HG02642 (cell line): ENCODE results near the gene INPP4B.

Experiments used
- ATAC-seq: cut with Tn5 transposase; IDR thresholded peaks from one replicate; pipeline ENCODE4 v1.9.1; 2021; ENCODE audit warnings: mild to moderate bottlenecking; ENCODE audit not compliant: unreplicated experiment, poor library complexity

Gene INPP4B

GRCh38 chr4:142743121-142743825 lies 102.8 kb downstream of the INPP4B start:
- ATAC-seq: no peak

GRCh38 chr4:142741995-142742394 lies 104.1 kb downstream of the INPP4B start:
- ATAC-seq: no peak

GRCh38 chr4:142728233-142728632 lies 117.9 kb downstream of the INPP4B start:
- no peak for ATAC-seq

- ATAC-seq: no peak
Measured at GRCh38 chr4:142727149-142727548, 119.0 kb downstream of the INPP4B start.

DNA sequence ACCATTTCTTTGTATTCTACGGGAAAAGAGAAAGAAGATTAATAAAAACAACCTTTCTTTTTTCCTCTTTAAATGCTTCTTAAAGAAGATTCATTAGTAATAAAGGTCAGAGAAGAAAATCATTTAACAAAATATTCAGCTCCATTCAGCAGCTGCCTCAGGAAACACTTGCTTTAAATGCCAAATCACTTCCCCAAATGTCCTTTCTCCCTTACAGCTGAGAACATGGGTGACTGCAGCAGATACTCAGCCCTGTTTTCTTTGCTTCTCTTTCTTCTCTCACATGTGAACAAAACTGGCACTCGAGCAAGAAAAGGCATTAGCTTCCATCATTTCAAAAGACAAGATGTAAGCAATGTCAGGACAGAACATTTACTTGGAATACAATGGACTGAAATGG lies 120.2 kb downstream of the INPP4B start:
- ATAC-seq: no peak

DNA sequence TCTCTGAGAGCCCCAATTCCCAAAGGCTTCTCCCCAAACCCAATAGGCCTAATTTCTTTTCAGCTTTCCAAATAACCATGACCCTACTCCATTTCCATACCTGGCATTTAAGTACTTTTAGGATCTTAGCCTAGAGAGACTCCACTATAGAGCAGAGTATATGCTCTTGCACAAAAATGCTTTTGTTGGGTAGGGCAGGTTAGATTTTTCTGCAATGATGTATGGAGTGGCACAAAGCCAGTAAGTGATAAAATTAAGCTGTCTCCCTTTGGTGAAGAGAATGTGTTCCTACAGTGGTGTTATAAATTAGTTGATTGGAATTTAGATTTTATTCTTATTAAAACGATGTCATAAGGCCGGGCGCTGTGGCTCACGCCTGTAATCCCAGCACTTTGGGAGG lies 124.9 kb downstream of the INPP4B start:
- ATAC-seq: no peak

- no peak for ATAC-seq
Measured at GRCh38 chr4:142719854-142720541, 126.1 kb downstream of the INPP4B start.

DNA sequence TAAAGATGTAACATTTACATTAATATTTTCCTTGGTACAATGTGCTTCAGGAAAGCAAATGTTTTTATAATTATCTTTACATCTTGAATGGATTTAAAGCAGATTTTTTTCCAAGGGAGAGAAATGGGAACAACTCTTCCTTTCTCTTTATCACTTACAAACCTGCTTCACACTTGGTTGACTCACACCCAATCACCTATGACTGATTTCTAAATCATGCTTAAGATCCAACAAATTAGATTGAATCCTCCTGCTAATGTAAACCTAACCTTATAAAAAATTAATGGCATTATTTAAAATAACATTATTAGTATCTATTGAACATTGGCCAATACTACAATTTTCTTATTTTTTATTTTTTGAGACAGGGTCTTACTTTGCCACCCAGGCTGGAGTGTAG lies 127.1 kb downstream of the INPP4B start:
- ATAC-seq: no peak

DNA sequence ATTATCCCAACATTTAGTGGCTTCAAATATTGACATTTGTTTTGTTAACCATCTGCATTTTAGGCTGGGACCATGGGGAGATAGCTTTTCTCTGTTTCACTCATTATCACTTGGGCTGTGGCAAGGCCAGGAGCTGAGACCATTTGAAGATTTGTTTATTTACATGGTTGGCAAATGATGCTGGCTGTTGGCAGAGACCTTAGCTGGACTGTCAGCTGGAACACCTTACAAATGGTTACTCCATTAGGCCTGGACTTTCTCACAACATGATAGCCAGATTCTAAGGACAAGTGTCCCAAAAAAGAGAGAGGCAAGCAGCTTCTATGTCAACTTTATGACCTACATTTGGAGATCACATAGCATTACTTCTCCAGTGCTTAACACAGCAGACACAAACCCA lies 130.4 kb downstream of the INPP4B start:
- ATAC-seq: no peak

DNA sequence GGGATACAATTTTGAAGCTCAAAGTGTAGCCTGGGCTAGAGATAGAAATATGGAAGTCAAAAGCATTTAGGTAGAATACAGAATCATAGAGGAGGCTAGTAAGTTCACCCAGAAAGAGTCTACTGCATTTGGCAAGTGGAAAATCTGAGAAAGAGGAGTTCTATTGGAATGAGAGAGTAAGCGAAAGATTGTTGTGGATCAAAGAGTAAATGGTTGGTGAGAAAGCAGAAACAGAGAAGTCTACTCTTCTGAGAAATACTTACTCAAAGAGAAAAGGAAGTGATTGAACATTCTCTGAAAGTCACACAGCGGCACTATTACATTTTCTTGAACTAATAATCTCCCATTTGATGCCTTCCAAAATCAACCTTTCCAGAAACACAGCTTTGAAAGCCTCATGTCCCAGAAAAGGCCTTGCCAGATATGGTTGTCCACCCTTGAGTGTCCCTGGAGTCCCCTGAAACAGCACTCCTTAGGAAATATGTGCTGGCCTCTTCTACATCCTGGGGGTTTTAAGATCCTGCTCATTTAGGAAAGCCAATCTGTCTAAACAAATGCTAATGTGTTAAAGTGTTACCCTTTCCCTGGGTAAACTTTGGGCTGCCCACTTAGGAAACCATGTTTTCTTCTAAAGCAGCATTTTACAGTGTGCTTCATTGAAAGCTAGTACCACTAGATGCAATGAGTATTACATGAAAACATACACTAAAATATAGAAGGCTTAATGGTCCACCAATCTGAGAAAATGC lies 132.6 kb downstream of the INPP4B start:
- ATAC-seq: no peak

DNA sequence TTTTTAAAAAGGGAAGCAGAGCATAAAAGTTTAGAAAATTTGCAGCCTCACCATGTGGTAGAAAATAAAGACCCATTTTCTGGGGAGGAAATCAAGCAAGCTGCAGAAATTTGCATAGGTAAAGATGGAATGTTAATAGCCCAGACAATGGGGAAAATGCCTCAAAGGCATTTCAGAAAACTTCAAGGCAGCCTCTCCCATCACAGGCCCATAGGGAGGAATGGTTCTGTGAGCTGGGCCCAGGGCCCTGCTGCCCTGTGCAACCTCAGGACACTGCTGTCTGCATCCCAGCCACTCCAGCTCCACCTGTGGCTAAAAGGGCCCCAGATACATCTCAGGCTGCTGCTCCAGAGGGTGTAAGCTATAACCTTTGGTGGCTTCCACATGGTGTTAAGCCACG lies 137.9 kb downstream of the INPP4B start:
- no peak for ATAC-seq

GRCh38 chr4:142707401-142707800 lies 138.7 kb downstream of the INPP4B start:
- no peak for ATAC-seq

GRCh38 chr4:142706381-142706780 lies 139.7 kb downstream of the INPP4B start:
- ATAC-seq: no peak

DNA sequence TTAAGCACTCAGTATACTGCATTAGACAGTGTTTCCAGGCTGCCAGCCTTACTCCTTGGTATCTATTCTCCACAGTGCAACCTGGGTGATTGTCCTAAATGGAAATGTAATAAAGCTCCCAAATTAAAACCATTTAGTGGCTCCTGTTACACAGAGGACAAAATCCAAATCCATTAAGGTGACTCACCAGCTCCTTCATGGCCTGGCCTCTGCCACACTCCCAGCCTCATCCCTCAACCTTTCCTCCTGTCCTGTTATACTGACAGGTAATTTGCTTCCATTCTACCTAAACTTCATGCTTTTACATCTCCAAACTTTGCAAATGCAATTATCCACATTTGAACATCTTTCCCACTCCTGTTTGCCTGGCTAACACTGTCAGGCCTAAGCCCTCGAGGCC lies 140.3 kb downstream of the INPP4B start:
- ATAC-seq: no peak

GRCh38 chr4:142703694-142704309 lies 142.3 kb downstream of the INPP4B start:
- no peak for ATAC-seq

- no peak for ATAC-seq
Measured at GRCh38 chr4:142701017-142701416, 145.1 kb downstream of the INPP4B start.

- no peak for ATAC-seq
Measured at GRCh38 chr4:142700531-142700930, 145.6 kb downstream of the INPP4B start.

GRCh38 chr4:142698552-142698951 lies 147.5 kb downstream of the INPP4B start:
- ATAC-seq: no peak

- ATAC-seq: no peak
Measured at GRCh38 chr4:142697928-142698327, 148.2 kb downstream of the INPP4B start.

DNA sequence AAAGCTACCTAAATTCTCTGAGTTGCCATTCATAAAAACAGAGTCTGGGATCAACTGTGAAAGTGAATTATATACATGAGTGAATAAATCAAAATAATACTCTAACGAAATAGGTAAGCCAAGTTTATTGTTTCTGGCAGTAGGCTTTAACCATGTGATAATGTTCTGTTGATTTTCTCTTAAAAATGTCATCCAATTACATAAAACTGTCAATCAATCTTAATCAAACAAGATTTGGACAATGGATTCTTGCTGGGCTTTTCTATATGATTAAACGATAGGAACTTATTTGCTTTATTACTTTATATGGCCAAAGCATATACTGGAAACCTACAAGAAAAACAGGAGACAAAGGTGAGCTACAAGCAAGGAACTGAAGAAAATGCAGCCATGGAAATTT lies 148.8 kb downstream of the INPP4B start:
- ATAC-seq: no peak
